ENCODE data around the gene FGF14.

The FGF14 gene

GRCh38 chr13:102316732-102317131 is 85.1 kb downstream of the FGF14 start:
- H3K4me3 ChIP-seq (ENCODE audit: low read depth, low read length) = no peak overlapping the region
- no peak for DNase-seq (ENCODE audit: low read depth)
- TF ChIP-seq, protein P1, sequence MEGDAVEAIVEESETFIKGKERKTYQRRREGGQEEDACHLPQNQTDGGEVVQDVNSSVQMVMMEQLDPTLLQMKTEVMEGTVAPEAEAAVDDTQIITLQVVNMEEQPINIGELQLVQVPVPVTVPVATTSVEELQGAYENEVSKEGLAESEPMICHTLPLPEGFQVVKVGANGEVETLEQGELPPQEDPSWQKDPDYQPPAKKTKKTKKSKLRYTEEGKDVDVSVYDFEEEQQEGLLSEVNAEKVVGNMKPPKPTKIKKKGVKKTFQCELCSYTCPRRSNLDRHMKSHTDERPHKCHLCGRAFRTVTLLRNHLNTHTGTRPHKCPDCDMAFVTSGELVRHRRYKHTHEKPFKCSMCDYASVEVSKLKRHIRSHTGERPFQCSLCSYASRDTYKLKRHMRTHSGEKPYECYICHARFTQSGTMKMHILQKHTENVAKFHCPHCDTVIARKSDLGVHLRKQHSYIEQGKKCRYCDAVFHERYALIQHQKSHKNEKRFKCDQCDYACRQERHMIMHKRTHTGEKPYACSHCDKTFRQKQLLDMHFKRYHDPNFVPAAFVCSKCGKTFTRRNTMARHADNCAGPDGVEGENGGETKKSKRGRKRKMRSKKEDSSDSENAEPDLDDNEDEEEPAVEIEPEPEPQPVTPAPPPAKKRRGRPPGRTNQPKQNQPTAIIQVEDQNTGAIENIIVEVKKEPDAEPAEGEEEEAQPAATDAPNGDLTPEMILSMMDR (IDR thresholded peaks at IDR 0.05; ENCODE audit: low read depth, low read length, missing control alignments) = no peak

DNA sequence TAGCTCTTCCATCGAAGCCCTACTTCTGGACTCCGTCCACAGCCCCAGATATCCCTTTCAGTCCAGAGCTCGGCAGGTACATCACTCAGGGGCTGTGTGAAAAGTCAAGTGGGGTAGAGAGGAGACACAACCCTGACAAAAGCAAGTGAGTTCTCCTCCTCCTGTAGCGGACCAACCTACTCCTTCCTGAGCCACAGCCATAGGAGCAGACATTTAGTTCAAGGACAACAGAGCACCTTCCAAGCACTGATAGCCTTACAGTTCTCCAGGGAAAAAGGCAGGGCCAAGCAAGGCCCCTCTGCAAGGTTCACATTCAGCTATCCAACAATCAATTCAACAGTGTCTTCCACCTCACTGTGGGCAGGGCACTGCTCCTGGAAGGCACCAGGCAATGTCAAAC is 89.0 kb downstream of the FGF14 start:
- TF ChIP-seq, protein P1 (IDR thresholded peaks at IDR 0.05; ENCODE audit: low read depth, low read length, missing control alignments) = no peak
- no peak overlapping the region for H3K4me3 ChIP-seq (ENCODE audit: low read depth, low read length)
- no peak for DNase-seq (ENCODE audit: low read depth)

- no peak overlapping the region for H3K4me3 ChIP-seq (ENCODE audit: low read depth, low read length)
- TF ChIP-seq, protein P1 (IDR thresholded peaks at IDR 0.05; ENCODE audit: low read depth, low read length, missing control alignments) = no peak
- no peak for DNase-seq (ENCODE audit: low read depth)
Measured at GRCh38 chr13:102311901-102312300, 89.9 kb downstream of the FGF14 start.

DNA sequence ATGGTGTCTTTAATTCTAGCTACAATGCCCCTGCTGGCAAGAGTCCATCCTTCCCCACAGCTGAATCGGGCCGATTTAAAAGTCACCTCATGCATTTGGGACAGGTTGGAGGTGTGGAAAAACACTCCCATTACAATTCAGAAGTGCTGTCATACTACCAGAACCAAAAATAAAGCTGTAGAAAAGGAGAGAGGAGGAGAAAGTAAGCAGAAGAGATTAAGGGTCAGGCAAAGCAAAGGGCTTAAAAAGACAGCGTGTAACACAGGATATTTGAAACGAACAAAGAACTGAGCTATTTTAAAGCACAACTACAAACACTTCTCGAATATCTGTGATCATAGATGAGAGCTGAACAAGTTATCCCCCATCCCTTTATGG is 90.4 kb downstream of the FGF14 start:
- TF ChIP-seq, protein P1 (IDR thresholded peaks at IDR 0.05; ENCODE audit: low read depth, low read length, missing control alignments) = no peak
- no peak overlapping the region for H3K4me3 ChIP-seq (ENCODE audit: low read depth, low read length)
- no peak for DNase-seq (ENCODE audit: low read depth)

- no peak for DNase-seq (ENCODE audit: low read depth)
- no peak overlapping the region for H3K4me3 ChIP-seq (ENCODE audit: low read depth, low read length)
- TF ChIP-seq, protein P1 (IDR thresholded peaks at IDR 0.05; ENCODE audit: low read depth, low read length, missing control alignments) = no peak
Measured at GRCh38 chr13:102310691-102311418, 91.0 kb downstream of the FGF14 start.

GRCh38 chr13:102309110-102309509 is 92.7 kb downstream of the FGF14 start:
- no peak overlapping the region for H3K4me3 ChIP-seq (ENCODE audit: low read depth, low read length)
- TF ChIP-seq, protein P1 (IDR thresholded peaks at IDR 0.05; ENCODE audit: low read depth, low read length, missing control alignments) = no peak
- no peak for DNase-seq (ENCODE audit: low read depth)

DNA sequence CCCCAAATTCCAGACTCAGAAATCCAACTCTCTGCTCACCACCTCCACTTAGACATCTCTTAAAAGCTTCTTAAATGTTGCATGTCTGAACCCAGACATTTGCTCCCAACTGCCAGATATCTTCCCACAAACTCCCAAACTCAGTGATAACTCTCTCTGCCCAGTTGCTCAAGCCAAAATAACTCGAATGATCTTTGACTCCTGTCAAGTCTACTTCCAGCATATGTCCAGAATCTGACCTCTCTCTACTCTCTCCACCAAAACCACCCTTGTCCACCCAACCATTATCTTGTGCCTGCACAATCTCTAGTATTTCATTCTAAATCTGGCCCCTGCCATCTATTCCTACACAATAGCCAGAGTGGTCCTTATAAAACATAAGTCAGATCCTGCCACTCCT is 99.3 kb downstream of the FGF14 start:
- DNase-seq (ENCODE audit: low read depth) = no peak
- TF ChIP-seq, protein P1 (IDR thresholded peaks at IDR 0.05; ENCODE audit: low read depth, low read length, missing control alignments) = no peak
- H3K4me3 ChIP-seq (ENCODE audit: low read depth, low read length) = no peak overlapping the region
